Tongue (tissue), 3 donors: ENCODE data around the gene UBA6. TPM values are rescaled to one million over a fixed set of nuclear protein-coding genes. Genes with fewer than 3 reads are reported as not detected.

ENCODE experiments used
- DNase-seq: peaks from one replicate; pipeline ENCODE4 v3.0.0-alpha.2; 2015
- small RNA-seq: library from RNA; depleted of rRNA; stranded (forward); fragments of <200 nt; gene quantifications from one replicate; pipeline ENCODE3, GENCODE V24; 2014; ENCODE audit warnings: low replicate concordance
- total RNA-seq: library from RNA; depleted of rRNA; stranded (reverse); fragments of >200 nt; gene quantifications from one replicate; pipeline ENCODE4 v1.2.3, GENCODE V29; 2014

UBA6 gene
- total RNA-seq, 1 donor from 2014 or later: 121 TPM

GRCh38 chr4:67576059-67576466 lies 124.9 kb downstream of the UBA6 start:
- no peak for DNase-seq

- peak; percentile 6 for DNase-seq
Measured at GRCh38 chr4:67575232-67576058, 125.5 kb downstream of the UBA6 start.

GRCh38 chr4:67573193-67573592 lies 127.8 kb downstream of the UBA6 start:
- DNase-seq: no peak

GRCh38 chr4:67571975-67572374 lies 129.0 kb downstream of the UBA6 start:
- DNase-seq: no peak

GRCh38 chr4:67570537-67570936 lies 130.4 kb downstream of the UBA6 start:
- DNase-seq: no peak

GRCh38 chr4:67568820-67569219 lies 132.1 kb downstream of the UBA6 start:
- DNase-seq: no peak

- DNase-seq: no peak
Measured at GRCh38 chr4:67566335-67566734, 134.6 kb downstream of the UBA6 start.

GRCh38 chr4:67565284-67565683 lies 135.7 kb downstream of the UBA6 start:
- DNase-seq: no peak

Small RNA genes lying within 50 kb of the gene (small RNA-seq; reads per million reads assigned to genes)
- gene AC096720.1 (not detected), gene RF00091 (not detected)

Other genes starting within 250 kb of the UBA6 start
- 46.2 TPM for gene CENPC, start 155.7 kb downstream of the UBA6 start, total RNA-seq
- gene STAP1, start 142.4 kb downstream of the UBA6 start, total RNA-seq: 0.21 TPM
- gene GNRHR, start 53.2 kb upstream of the UBA6 start, total RNA-seq: not detected
- 6.6 TPM for gene TMPRSS11D, start 182.8 kb upstream of the UBA6 start, total RNA-seq